Measurements from ENCODE around the gene DOCK11.

GRCh38 chrX:118631586-118631985 is 136.0 kb downstream of the DOCK11 start:
- TF ChIP-seq SCRT2 (tag by site-specific recombination; IDR thresholded peaks at IDR 0.05), result no peak
- TF ChIP-seq ZNF24 (tag by site-specific recombination; IDR thresholded peaks at IDR 0.05), result no peak
- no peak for TF ChIP-seq ZBTB17 (tag by site-specific recombination; IDR thresholded peaks at IDR 0.05)
- TF ChIP-seq ZFHX2 (tag by site-specific recombination; conservative IDR thresholded peaks at IDR 0.05), result no peak
- no peak for TF ChIP-seq CTCF (tag by site-specific recombination; IDR thresholded peaks at IDR 0.05)

Measured in HEK293 (cell line).